GM23248 (cell line): ENCODE results near the gene DLG2. TPM values are rescaled to one million over a fixed set of nuclear protein-coding genes. Genes with fewer than 3 reads are reported as not detected.

ENCODE experiments used
- DNase-seq: peaks from one replicate; pipeline ENCODE4 v3.0.0-alpha.2; 2015
- H2AFZ ChIP-seq: fragments of 200-600 bp; sonication (generic); 2 replicates; pipeline ENCODE4 v1.6.1; 2016; ENCODE audit warnings: antibody characterized with exemption
- H3F3A ChIP-seq: fragments of 200-600 bp; sonication (generic); 2 replicates; pipeline ENCODE4 v1.6.1; 2016; ENCODE audit warnings: mild to moderate bottlenecking, antibody characterized with exemption, mixed run types; ENCODE audit not compliant: insufficient read depth
- H3K27ac ChIP-seq: fragments of 200-600 bp; sonication (generic); 2 replicates; pipeline ENCODE4 v1.5.1; 2016; ENCODE audit warnings: mild to moderate bottlenecking
- H3K27me3 ChIP-seq: fragments of 200-600 bp; sonication (generic); replicated peaks from 2 replicates; pipeline ENCODE4 v1.6.1; 2016; ENCODE audit warnings: mild to moderate bottlenecking; ENCODE audit not compliant: insufficient read depth
- H3K36me3 ChIP-seq: fragments of 200-600 bp; sonication (generic); 2 replicates; pipeline ENCODE4 v1.6.1; 2016; ENCODE audit warnings: low read depth, mild to moderate bottlenecking
- H3K4me1 ChIP-seq: fragments of 200-600 bp; sonication (generic); 2 replicates; pipeline ENCODE4 v1.6.1; 2016; ENCODE audit warnings: mild to moderate bottlenecking; ENCODE audit not compliant: insufficient read depth
- H3K4me2 ChIP-seq: fragments of 200-600 bp; sonication (generic); one replicate; pipeline ENCODE4 v1.6.1; 2016; ENCODE audit warnings: mild to moderate bottlenecking; ENCODE audit not compliant: unreplicated experiment
- H3K4me3 ChIP-seq: fragments of 200-600 bp; sonication (generic); 2 replicates; pipeline ENCODE4 v1.5.1; 2016; ENCODE audit warnings: mild to moderate bottlenecking
- H3K79me2 ChIP-seq: fragments of 200-600 bp; sonication (generic); 2 replicates; pipeline ENCODE4 v1.6.1; 2016; ENCODE audit warnings: mild to moderate bottlenecking; ENCODE audit not compliant: insufficient read depth
- H3K9ac ChIP-seq: fragments of 200-600 bp; sonication (generic); 2 replicates; pipeline ENCODE4 v1.6.1; 2016; ENCODE audit warnings: mild to moderate bottlenecking
- H3K9me2 ChIP-seq: fragments of 200-600 bp; sonication (generic); 2 replicates; pipeline ENCODE4 v1.6.1; 2016; ENCODE audit warnings: mixed run types, mild to moderate bottlenecking, moderate library complexity; ENCODE audit not compliant: insufficient read depth
- H3K9me3 ChIP-seq: fragments of 200-600 bp; sonication (generic); one replicate; pipeline ENCODE4 v1.6.1; 2017; ENCODE audit warnings: low read depth
- H4K20me1 ChIP-seq: fragments of 200-600 bp; sonication (generic); 2 replicates; pipeline ENCODE4 v1.6.0; 2016; ENCODE audit not compliant: insufficient read depth
- EZH2 ChIP-seq: fragments of 200-600 bp; sonication (generic); IDR thresholded peaks from 2 replicates; pipeline ENCODE4 v1.6.1; 2018; ENCODE audit warnings: antibody characterized with exemption, mild to moderate bottlenecking; ENCODE audit not compliant: insufficient read depth, poor library complexity, severe bottlenecking
- EZH2phosphoT487 ChIP-seq: fragments of 200-600 bp; sonication (generic); IDR thresholded peaks from 2 replicates; pipeline ENCODE4 v1.6.1; 2018; ENCODE audit warnings: antibody characterized with exemption, moderate library complexity, mild to moderate bottlenecking, low read depth; ENCODE audit not compliant: insufficient read depth
- WGBS, 2 experiments: methylation state at CpG; one replicate each; pipeline ENCODE4 v1.1.6; 2015 to 2017; ENCODE audit warnings: low lambda C conversion rate in 2 of 2, low coverage in 1 of 2; ENCODE audit errors: missing lambda C conversion rate in 2 of 2; 5-methylcytosine and 5-hydroxymethylcytosine counted together
- in situ Hi-C: fragments of 300-500 bp; cut with MboI; formaldehyde crosslinking; loops from 2 replicates; pipeline ENCODE4 v1.15.0; 2020
- polyA plus RNA-seq: library from polyadenylated mRNA; unstranded; fragments of >200 nt; fragmentation: Nextera tagmentation; extraction: Ambion mirVana; gene quantifications from 2 replicates; pipeline ENCODE4 v1.2.1, GENCODE V29; 2016
- total RNA-seq: library from RNA; depleted of rRNA; stranded (reverse); fragments of >200 nt; shearing (Covaris generic); gene quantifications from 2 replicates; pipeline ENCODE4 v1.2.3, GENCODE V29; 2014

The DLG2 gene
- total and polyA plus RNA-seq, 2 experiments from 2014 or later = 1.1 to 1.7 TPM

- Histone ChIP-seq H3K9me2 (no peaks in the 10 kb centered on the region), H3K27ac (no peak overlapping the region), H3K4me2 (no peak overlapping the region), H4K20me1 (no peaks in the 10 kb centered on the region), H2AFZ (no peak overlapping the region), H3K36me3 (no peaks in the 10 kb centered on the region), H3K4me3 (no peak overlapping the region), H3K4me1 (no peaks in the 10 kb centered on the region), H3K79me2 (no peaks in the 10 kb centered on the region), H3F3A (no peaks in the 10 kb centered on the region), H3K9me3 (no peaks in the 10 kb centered on the region), H3K27me3 (no peaks in the 10 kb centered on the region), H3K9ac (no peak overlapping the region)
- WGBS, 2 experiments = 46 to 61% methylated on average over 3 of the region's 3 CpGs
- in situ Hi-C loops = no loop called here
- TF ChIP-seq EZH2 (no peak), EZH2phosphoT487 (no peak)
- DNase-seq = peak; percentile 37
Measured at GRCh38 chr11:84824624-84825023, 802.5 kb downstream of the DLG2 start.

- Histone ChIP-seq H4K20me1 (no peaks in the 10 kb centered on the region), H3K4me3 (no peak overlapping the region), H3K4me1 (peaks cover 15% of the 10 kb centered on the region; the same call in 1 of the 2 replicates), H3K9ac (no peak overlapping the region), H2AFZ (no peak overlapping the region), H3K27me3 (no peaks in the 10 kb centered on the region), H3K27ac (no peak overlapping the region), H3K79me2 (no peaks in the 10 kb centered on the region), H3K9me3 (no peaks in the 10 kb centered on the region), H3F3A (no peaks in the 10 kb centered on the region), H3K36me3 (no peaks in the 10 kb centered on the region), H3K9me2 (no peaks in the 10 kb centered on the region), H3K4me2 (no peak overlapping the region)
- no peak for TF ChIP-seq EZH2
- TF ChIP-seq EZH2phosphoT487 = no peak
- no peak for DNase-seq
- 76 to 78% methylated on average over 2 of the region's 2 CpGs for WGBS, 2 experiments
- in situ Hi-C loops = no loop called here
Measured at GRCh38 chr11:84819537-84819936, 807.6 kb downstream of the DLG2 start.

GRCh38 chr11:84819128-84819527 lies 808.0 kb downstream of the DLG2 start:
- Histone ChIP-seq H3K4me1 (peaks cover 15% of the 10 kb centered on the region; the same call in 1 of the 2 replicates), H3K27ac (no peak overlapping the region), H3K79me2 (no peaks in the 10 kb centered on the region), H3K9me3 (no peaks in the 10 kb centered on the region), H3K36me3 (no peaks in the 10 kb centered on the region), H3K9me2 (no peaks in the 10 kb centered on the region), H3F3A (no peaks in the 10 kb centered on the region), H3K9ac (no peak overlapping the region), H3K4me3 (no peak overlapping the region), H3K27me3 (no peaks in the 10 kb centered on the region), H4K20me1 (no peaks in the 10 kb centered on the region), H2AFZ (no peak overlapping the region), H3K4me2 (no peak overlapping the region)
- in situ Hi-C loops = no loop called here
- WGBS, 2 experiments = 94 to 96% methylated on average over 1 of the region's 1 CpG
- peak; percentile 59 for DNase-seq
- TF ChIP-seq EZH2phosphoT487 = no peak
- TF ChIP-seq EZH2 = no peak

- Histone ChIP-seq H3K4me3 (no peak overlapping the region), H3K27me3 (no peaks in the 10 kb centered on the region), H3K9me3 (no peaks in the 10 kb centered on the region), H2AFZ (no peak overlapping the region), H3K4me1 (peaks cover 15% of the 10 kb centered on the region; the same call in 1 of the 2 replicates), H3F3A (no peaks in the 10 kb centered on the region), H4K20me1 (no peaks in the 10 kb centered on the region), H3K9me2 (no peaks in the 10 kb centered on the region), H3K79me2 (no peaks in the 10 kb centered on the region), H3K27ac (no peak overlapping the region), H3K9ac (no peak overlapping the region), H3K36me3 (no peaks in the 10 kb centered on the region), H3K4me2 (peak overlapping the region; percentile 29)
- no peak for TF ChIP-seq EZH2phosphoT487
- TF ChIP-seq EZH2 = no peak
- in situ Hi-C loops = no loop called here
- 16 to 19% methylated on average over 3 of the region's 3 CpGs for WGBS, 2 experiments
- peak; percentile 79 for DNase-seq
Measured at GRCh38 chr11:84817998-84818397, 809.1 kb downstream of the DLG2 start.
